Activated CD4-positive, alpha-beta memory T cell treated with anti-CD3 and anti-CD28 coated beads for 36 hours (primary cell): Measurements from ENCODE around the gene ADAMTS7. TPM values are rescaled to one million over a fixed set of nuclear protein-coding genes. Genes with fewer than 3 reads are reported as not detected.
A peak's percentile ranks its signal among the peaks of the same experiment; 100 is the strongest.
"Not testable (repeated sequence)": the region's sequence is repeated elsewhere in the genome, so short reads cannot be mapped to it uniquely, and the experiment has no call there.

ENCODE experiments used
- CTCF ChIA-PET: fragments of 350-600 bp; sonication (Branson Sonifier 250); formaldehyde crosslinking; loops from one replicate; lab custom pipeline; 2021; ENCODE audit warnings: antibody characterized with exemption, inconsistent platforms; lab: Charles Lee
- POLR2A ChIA-PET: fragments of 350-600 bp; sonication (Branson Sonifier 250); formaldehyde crosslinking; loops from one replicate; lab custom pipeline; 2021; ENCODE audit warnings: antibody characterized with exemption; lab: Charles Lee
- DNase-seq: peaks from one replicate; pipeline ENCODE4 v3.0.0-alpha.2; 2020
- H3K27ac Mint-ChIP-seq: one replicate; pipeline ENCODE4 v1.8.0; 2021; ENCODE audit warnings: mixed read lengths
- H3K27me3 Mint-ChIP-seq: one replicate; pipeline ENCODE4 v1.8.0; 2021; ENCODE audit warnings: mixed read lengths
- H3K36me3 Mint-ChIP-seq: one replicate; pipeline ENCODE4 v1.8.0; 2021; ENCODE audit warnings: mixed read lengths
- H3K4me1 Mint-ChIP-seq: one replicate; pipeline ENCODE4 v1.8.0; 2021; ENCODE audit warnings: low read depth, mixed read lengths
- H3K4me3 Mint-ChIP-seq: one replicate; pipeline ENCODE4 v1.8.0; 2021; ENCODE audit warnings: mild to moderate bottlenecking, mixed read lengths
- H3K9me3 Mint-ChIP-seq: one replicate; pipeline ENCODE4 v1.8.0; 2021; ENCODE audit warnings: mixed read lengths
- intact Hi-C: fragments of 100-400 bp; cut with micrococcal nuclease; formaldehyde crosslinking; loops from one replicate; pipeline ENCODE4 v1.15.1; 2023
- total RNA-seq, 2 experiments: library from RNA; stranded (reverse); gene quantifications; one replicate each; pipeline ENCODE4 v1.2.3, GENCODE V29; 2021

Gene ADAMTS7
- total RNA-seq, 2 experiments from 2014 or later, result 0.10 TPM

- peaks cover 11% of the 10 kb centered on the region for H3K27me3 Mint-ChIP-seq
- H3K27ac Mint-ChIP-seq, DNase-seq, POLR2A ChIA-PET, H3K4me1 Mint-ChIP-seq, H3K4me3 Mint-ChIP-seq, H3K9me3 Mint-ChIP-seq, CTCF ChIA-PET, H3K36me3 Mint-ChIP-seq: not testable (repeated sequence)
- intact Hi-C loops, result loop anchor here (5.0 kb wide), 1 partner anchor 32 kb away; no protein-coding TSS in a partner anchor
These were observed 91.3 kb downstream of the ADAMTS7 start for GRCh38 chr15:78719819-78720450.

DNA sequence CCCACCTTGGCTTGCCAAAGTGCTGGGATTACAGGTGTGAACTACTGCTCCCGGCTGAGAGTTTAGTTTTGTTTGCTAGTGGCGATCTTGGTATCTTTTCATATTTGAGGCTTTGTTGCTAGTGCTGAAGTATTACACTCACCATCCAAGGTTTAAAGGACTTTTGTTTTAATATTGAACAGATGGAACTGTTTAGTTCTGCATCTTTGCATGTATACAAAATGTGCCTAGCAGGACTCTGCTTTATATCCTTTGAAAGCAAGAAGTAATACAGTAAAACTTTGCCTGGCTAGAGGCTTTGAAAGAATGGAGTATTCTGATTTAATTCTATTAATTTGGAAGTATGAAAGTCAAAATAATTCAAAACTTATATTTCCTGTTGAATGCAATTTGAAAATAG lies 92.4 kb downstream of the ADAMTS7 start:
- no peaks in the 10 kb centered on the region for H3K36me3 Mint-ChIP-seq
- H3K4me3 Mint-ChIP-seq, result no peak overlapping the region
- no peak for DNase-seq
- intact Hi-C loops, result loop anchor here (5.0 kb wide), 1 partner anchor 33 kb away; no protein-coding TSS in a partner anchor
- H3K27me3 Mint-ChIP-seq, result peaks cover 11% of the 10 kb centered on the region
- H3K27ac Mint-ChIP-seq, result no peak overlapping the region
- ChIA-PET POLR2A (no interaction called here), CTCF (no interaction called here)
- no peaks in the 10 kb centered on the region for H3K9me3 Mint-ChIP-seq
- H3K4me1 Mint-ChIP-seq, result peaks cover 4% of the 10 kb centered on the region

GRCh38 chr15:78717956-78718656 lies 93.2 kb downstream of the ADAMTS7 start:
- intact Hi-C loops, result loop anchor here (5.0 kb wide), 1 partner anchor 34 kb away; no protein-coding TSS in a partner anchor
- Mint-ChIP-seq H3K4me3 (no peak overlapping the region), H3K36me3 (no peaks in the 10 kb centered on the region), H3K9me3 (no peaks in the 10 kb centered on the region), H3K4me1 (peaks cover 4% of the 10 kb centered on the region), H3K27me3 (peaks cover 11% of the 10 kb centered on the region), H3K27ac (no peak overlapping the region)
- ChIA-PET POLR2A (no interaction called here), CTCF (no interaction called here)
- no peak for DNase-seq

GRCh38 chr15:78716651-78717050 lies 94.6 kb downstream of the ADAMTS7 start:
- Mint-ChIP-seq H3K27me3 (peaks cover 11% of the 10 kb centered on the region), H3K9me3 (no peaks in the 10 kb centered on the region), H3K27ac (no peak overlapping the region), H3K4me1 (peaks cover 4% of the 10 kb centered on the region), H3K36me3 (no peaks in the 10 kb centered on the region), H3K4me3 (no peak overlapping the region)
- intact Hi-C loops, result loop anchor here (5.0 kb wide), 1 partner anchor 36 kb away; no protein-coding TSS in a partner anchor
- CTCF ChIA-PET, result interaction anchor here (2.3 kb wide), 1 partner anchor 34 kb away, joined by 6 read pairs; no protein-coding TSS in a partner anchor
- no peak for DNase-seq
- POLR2A ChIA-PET, result no interaction called here

GRCh38 chr15:78715930-78716329 lies 95.3 kb downstream of the ADAMTS7 start:
- H3K4me1 Mint-ChIP-seq, result peaks cover 4% of the 10 kb centered on the region
- ChIA-PET POLR2A (no interaction called here), CTCF (interaction anchor here (1.0 to 2.3 kb wide), 2 partner anchors 23 to 35 kb away, joined by 3 to 6 read pairs; no protein-coding TSS in a partner anchor)
- no peaks in the 10 kb centered on the region for H3K9me3 Mint-ChIP-seq
- no peak overlapping the region for H3K27ac Mint-ChIP-seq
- H3K4me3 Mint-ChIP-seq, result no peak overlapping the region
- intact Hi-C loops, result loop anchor here (5.0 kb wide), 1 partner anchor 36 kb away; no protein-coding TSS in a partner anchor
- H3K27me3 Mint-ChIP-seq, result peaks cover 11% of the 10 kb centered on the region
- DNase-seq, result peak; percentile 20
- H3K36me3 Mint-ChIP-seq, result no peaks in the 10 kb centered on the region

GRCh38 chr15:78715434-78715833 lies 95.8 kb downstream of the ADAMTS7 start:
- intact Hi-C loops, result loop anchor here (5.0 kb wide), 1 partner anchor 37 kb away; no protein-coding TSS in a partner anchor
- Mint-ChIP-seq H3K27me3 (peaks cover 12% of the 10 kb centered on the region), H3K36me3 (no peaks in the 10 kb centered on the region), H3K27ac (no peak overlapping the region), H3K4me3 (no peak overlapping the region), H3K4me1 (peaks cover 4% of the 10 kb centered on the region), H3K9me3 (no peaks in the 10 kb centered on the region)
- DNase-seq, result no peak
- CTCF ChIA-PET, result interaction anchor here (1.0 to 2.3 kb wide), 2 partner anchors 23 to 35 kb away, joined by 3 to 6 read pairs; no protein-coding TSS in a partner anchor
- POLR2A ChIA-PET, result no interaction called here

DNA sequence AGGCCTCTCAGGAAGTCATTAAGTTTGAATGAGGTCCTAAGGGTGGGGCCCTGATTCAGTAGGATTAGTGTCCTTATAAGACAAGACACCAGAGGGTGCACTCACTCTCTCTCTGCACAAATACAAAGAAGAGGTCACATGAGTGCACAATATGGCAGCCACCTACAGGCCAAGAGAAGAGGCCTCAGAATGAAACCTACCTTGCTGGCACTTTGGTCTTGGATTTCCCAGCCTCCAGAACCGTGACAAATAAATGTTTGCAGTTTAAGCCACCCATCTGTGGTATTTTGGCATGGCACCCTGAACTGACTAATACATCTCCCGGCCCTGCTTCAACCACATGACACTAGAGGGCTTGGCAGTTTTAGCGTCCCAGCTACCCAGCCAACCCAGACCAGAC lies 96.4 kb downstream of the ADAMTS7 start:
- peaks cover 4% of the 10 kb centered on the region for H3K4me1 Mint-ChIP-seq
- intact Hi-C loops, result loop anchor here (5.0 kb wide), 1 partner anchor 37 kb away; no protein-coding TSS in a partner anchor
- no peak overlapping the region for H3K4me3 Mint-ChIP-seq

DNA sequence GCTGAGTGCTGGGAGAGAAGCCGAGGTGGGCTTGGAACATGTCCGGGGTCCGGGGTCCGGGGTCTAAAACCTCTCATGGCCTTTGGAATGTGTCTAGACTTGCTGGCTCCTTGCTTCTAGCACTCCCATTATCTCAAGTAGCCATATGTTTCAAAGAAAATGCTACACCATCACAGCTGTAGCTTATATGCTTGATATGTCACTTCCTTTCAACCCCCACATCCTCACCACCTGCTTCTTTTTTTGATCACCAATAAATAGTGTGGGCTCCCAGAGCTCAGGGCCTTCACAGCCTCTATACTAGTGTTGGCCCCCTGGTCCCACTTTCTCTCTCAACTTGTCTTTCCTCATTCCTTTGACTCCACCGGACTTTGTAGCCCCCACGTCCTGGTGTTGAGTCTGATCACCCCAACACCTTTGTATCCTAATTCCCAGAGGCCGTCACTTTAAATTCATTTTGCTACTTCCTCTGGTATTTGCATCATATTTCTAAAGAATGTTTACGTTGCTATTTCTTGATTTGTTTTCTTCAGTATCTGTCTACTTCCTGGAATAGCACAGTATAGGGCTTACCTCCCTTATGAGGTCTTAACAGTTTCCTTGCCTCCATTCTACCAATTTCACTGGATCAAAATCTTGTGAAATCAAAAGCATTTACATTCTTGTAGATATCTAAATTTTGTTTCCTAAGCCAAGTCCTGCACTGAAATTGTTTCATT lies 98.3 kb downstream of the ADAMTS7 start:
- Mint-ChIP-seq H3K27ac (no peak overlapping the region), H3K4me3 (no peak overlapping the region), H3K27me3 (peaks cover 8% of the 10 kb centered on the region), H3K9me3 (no peaks in the 10 kb centered on the region), H3K4me1 (peaks cover 8% of the 10 kb centered on the region), H3K36me3 (no peaks in the 10 kb centered on the region)
- CTCF ChIA-PET, result no interaction called here
- DNase-seq, result no peak
- intact Hi-C loops, result no loop called here
- POLR2A ChIA-PET, result no interaction called here

More for the DNA sequence above, 96.4 kb downstream of the ADAMTS7 start:
- H3K27me3 Mint-ChIP-seq, result peaks cover 16% of the 10 kb centered on the region
- CTCF ChIA-PET, result interaction anchor here (1.0 to 2.3 kb wide), 2 partner anchors 24 to 36 kb away, joined by 3 to 6 read pairs; no protein-coding TSS in a partner anchor
- no peaks in the 10 kb centered on the region for H3K36me3 Mint-ChIP-seq
- POLR2A ChIA-PET, result no interaction called here
- peak; percentile 35 for DNase-seq
- no peak overlapping the region for H3K27ac Mint-ChIP-seq
- H3K9me3 Mint-ChIP-seq, result no peaks in the 10 kb centered on the region

DNA sequence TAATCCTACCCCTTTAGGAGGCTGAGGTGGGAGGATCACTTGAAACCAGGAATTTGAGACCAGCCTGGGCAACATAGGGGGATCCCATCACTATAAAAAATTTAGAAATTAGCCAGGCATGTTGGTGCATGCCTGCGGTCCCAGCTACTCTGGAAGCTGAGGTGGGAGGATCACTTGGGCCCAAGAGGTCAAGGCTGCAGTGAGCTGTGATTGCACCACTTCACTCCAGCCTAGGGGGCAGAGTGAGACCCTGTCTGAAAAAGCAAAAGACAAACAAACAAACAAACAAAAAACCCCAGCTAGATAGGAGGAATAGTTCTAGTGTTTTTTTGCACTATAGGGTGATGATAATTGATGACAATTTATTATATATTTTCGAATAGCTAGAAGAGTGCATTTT lies 99.6 kb downstream of the ADAMTS7 start:
- intact Hi-C loops, result no loop called here
- peaks cover 14% of the 10 kb centered on the region for H3K27me3 Mint-ChIP-seq
- peaks cover 8% of the 10 kb centered on the region for H3K4me1 Mint-ChIP-seq
- H3K4me3 Mint-ChIP-seq, result no peak overlapping the region
- H3K27ac Mint-ChIP-seq, result no peak overlapping the region
- H3K9me3 Mint-ChIP-seq, result no peaks in the 10 kb centered on the region
- no peak for DNase-seq
- H3K36me3 Mint-ChIP-seq, result no peaks in the 10 kb centered on the region
- POLR2A ChIA-PET, result no interaction called here
- CTCF ChIA-PET, result interaction anchor here (2.1 kb wide), 1 partner anchor 26 kb away, joined by 6 read pairs; no protein-coding TSS in a partner anchor

GRCh38 chr15:78709263-78709882 lies 101.9 kb downstream of the ADAMTS7 start:
- H3K36me3 Mint-ChIP-seq, result no peaks in the 10 kb centered on the region
- H3K4me3 Mint-ChIP-seq, result no peak overlapping the region
- POLR2A ChIA-PET, result no interaction called here
- intact Hi-C loops, result loop anchor here (1.0 to 10.0 kb wide), 3 partner anchors 71 to 405 kb away; no protein-coding TSS in a partner anchor
- CTCF ChIA-PET, result interaction anchor here (0.7 to 3.4 kb wide), 17 partner anchors 11 to 597 kb away, joined by 3 to 30 read pairs (median 3); no protein-coding TSS in a partner anchor
- DNase-seq, result peak; percentile 80
- no peak overlapping the region for H3K27ac Mint-ChIP-seq
- peaks cover 24% of the 10 kb centered on the region for H3K27me3 Mint-ChIP-seq
- H3K4me1 Mint-ChIP-seq, result peaks cover 4% of the 10 kb centered on the region
- peaks cover 3% of the 10 kb centered on the region for H3K9me3 Mint-ChIP-seq
